Measurements from ENCODE around the gene BMP7.

The BMP7 gene

GRCh38 chr20:57147185-57147584, 119.3 kb downstream of the BMP7 start:
- no peak for TF ChIP-seq CTCF (IDR thresholded peaks at IDR 0.05; ENCODE audit: extremely low read depth, missing control alignments)
- DNase-seq (ENCODE audit: low spot score): no peak

GRCh38 chr20:57146155-57146554, 120.3 kb downstream of the BMP7 start:
- TF ChIP-seq CTCF (IDR thresholded peaks at IDR 0.05; ENCODE audit: extremely low read depth, missing control alignments): no peak
- no peak for DNase-seq (ENCODE audit: low spot score)

- TF ChIP-seq CTCF (IDR thresholded peaks at IDR 0.05; ENCODE audit: extremely low read depth, missing control alignments): no peak
- DNase-seq (ENCODE audit: low spot score): no peak
Measured at GRCh38 chr20:57145089-57145631, 121.3 kb downstream of the BMP7 start.

- no peak for DNase-seq (ENCODE audit: low spot score)
- no peak for TF ChIP-seq CTCF (IDR thresholded peaks at IDR 0.05; ENCODE audit: extremely low read depth, missing control alignments)
Measured at GRCh38 chr20:57143173-57143572, 123.3 kb downstream of the BMP7 start.

- no peak for DNase-seq (ENCODE audit: low spot score)
- TF ChIP-seq CTCF (IDR thresholded peaks at IDR 0.05; ENCODE audit: extremely low read depth, missing control alignments): no peak
Measured at GRCh38 chr20:57142667-57143066, 123.8 kb downstream of the BMP7 start.

- no peak for TF ChIP-seq CTCF (IDR thresholded peaks at IDR 0.05; ENCODE audit: extremely low read depth, missing control alignments)
- DNase-seq (ENCODE audit: low spot score): no peak
Measured at GRCh38 chr20:57141492-57141891, 124.9 kb downstream of the BMP7 start.

- no peak for TF ChIP-seq CTCF (IDR thresholded peaks at IDR 0.05; ENCODE audit: extremely low read depth, missing control alignments)
- DNase-seq (ENCODE audit: low spot score): no peak
Measured at GRCh38 chr20:57140416-57140965, 126.0 kb downstream of the BMP7 start.

Data from GM20000 (cell line).